ENCODE data around the gene HINT2.

HINT2 gene

GRCh38 chr9:35774907-35775635 is 39.8 kb downstream of the HINT2 start:
- DNase-seq (ENCODE audit: low read depth, low spot score): no peak

DNA sequence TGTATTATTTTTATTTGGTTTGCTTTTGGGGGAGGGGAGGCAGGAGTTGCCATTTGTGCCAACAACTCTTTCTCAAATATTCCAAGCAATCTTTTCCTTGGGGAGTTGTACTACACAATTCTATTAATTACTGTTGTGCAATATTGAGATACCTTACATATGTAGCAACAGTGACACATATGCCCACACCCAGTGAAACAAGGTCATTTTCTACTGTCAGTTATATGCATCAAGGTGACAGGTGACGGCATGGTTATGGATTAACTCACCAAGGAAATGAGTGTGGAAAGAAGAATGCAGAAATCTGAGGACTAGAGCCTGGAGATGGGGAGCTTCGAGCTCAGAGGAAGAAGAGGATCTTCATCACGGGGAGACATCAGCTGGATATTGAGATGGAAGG is 42.9 kb downstream of the HINT2 start:
- no peak for DNase-seq (ENCODE audit: low read depth, low spot score)

DNA sequence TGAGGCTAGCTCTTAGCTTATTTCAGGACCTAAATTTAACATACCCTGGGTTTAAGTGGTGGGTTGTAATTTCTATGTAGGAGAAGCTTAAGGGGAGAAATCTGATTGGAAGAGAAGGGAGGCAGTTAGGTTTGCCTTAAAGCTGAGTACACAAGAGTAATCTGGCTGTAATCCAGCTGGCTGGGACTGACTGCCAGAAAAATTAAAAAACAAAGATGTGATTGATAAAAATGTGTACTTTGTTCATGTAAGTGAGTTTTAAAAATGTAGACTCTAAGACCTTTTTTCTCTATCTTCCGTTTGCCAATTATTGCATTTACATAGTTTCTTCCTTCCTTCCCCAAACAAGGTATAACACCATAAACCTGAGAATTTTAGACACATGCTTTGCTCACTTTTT is 43.3 kb downstream of the HINT2 start:
- no peak for DNase-seq (ENCODE audit: low read depth, low spot score)

GRCh38 chr9:35771075-35771433 is 43.8 kb downstream of the HINT2 start:
- DNase-seq (ENCODE audit: low read depth, low spot score): no peak

DNA sequence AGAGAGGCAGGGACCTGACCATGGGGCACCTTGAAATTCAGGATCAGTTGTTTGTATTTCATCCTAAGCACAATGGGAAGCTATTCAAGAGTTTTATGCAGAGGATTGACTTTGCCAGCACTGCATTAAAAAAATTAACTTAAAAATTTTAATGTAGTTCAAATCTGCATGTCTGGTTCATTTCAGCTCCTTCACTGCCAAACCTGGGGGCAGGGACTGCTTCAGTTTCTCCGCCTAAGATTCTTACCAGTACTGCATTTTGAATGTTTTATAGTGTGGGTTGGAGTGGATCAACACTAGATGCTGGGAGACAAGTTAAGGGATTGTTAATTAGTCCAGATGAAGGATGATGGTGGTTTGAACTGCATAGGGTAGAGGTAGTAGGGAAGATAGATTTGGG is 45.1 kb downstream of the HINT2 start:
- no peak for DNase-seq (ENCODE audit: low read depth, low spot score)

DNA sequence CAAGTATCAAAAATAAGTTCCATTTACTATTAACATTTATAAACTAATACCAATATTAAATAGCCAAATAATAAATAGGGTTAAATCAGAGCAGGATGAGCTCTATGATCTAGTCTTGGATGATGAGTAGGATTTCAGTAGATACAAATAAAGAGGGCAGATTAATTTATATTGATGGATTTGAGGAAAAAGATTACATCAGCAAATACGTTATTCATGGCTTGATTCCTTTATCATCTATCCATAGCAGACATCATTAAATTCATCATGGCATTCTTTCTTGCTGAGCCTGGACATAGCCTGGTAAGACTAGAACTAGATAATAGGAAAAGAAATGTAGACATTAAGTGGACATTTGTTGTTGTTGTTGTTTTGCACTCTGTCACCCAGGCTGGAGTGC is 47.4 kb downstream of the HINT2 start:
- DNase-seq (ENCODE audit: low read depth, low spot score): no peak

DNA sequence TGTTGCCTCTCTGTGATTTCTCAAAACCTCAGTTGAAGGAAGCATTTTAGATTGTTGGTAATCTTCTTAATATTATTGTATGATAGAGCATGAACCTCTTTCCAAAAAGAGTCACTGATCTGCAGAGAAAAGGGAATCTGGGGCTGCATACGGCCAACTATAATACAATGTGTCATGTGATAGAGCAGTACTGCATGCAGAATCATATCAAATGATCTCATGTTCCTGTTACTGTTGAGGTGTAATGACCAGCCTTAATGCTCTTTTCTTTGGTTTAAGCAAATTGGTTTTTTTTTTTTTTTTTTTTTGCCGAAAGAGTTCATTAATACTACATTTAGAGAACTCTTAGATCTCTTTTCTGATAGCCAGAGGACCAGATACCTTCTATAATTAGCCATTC is 47.8 kb downstream of the HINT2 start:
- DNase-seq (ENCODE audit: low read depth, low spot score): no peak

DNA sequence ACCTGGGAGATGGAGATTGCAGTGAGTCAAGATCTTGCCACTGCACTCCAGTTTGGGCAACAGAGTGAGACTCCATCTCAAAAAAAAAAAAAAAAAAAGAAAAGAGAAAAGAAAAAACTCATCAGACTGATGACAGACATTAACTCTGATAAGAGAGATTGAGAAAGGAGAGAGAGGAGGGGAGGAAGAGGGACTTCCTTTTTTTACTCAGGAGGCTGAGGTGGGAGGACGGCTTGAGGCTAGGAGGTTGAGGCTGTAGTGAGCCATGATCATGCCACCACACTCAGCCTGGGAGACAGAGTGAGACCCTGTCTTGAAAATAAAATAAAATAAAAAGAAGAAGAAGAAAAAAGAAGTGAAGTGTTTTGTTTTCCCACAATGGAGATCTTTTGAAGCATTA is 51.0 kb downstream of the HINT2 start:
- no peak for DNase-seq (ENCODE audit: low read depth, low spot score)

DNA sequence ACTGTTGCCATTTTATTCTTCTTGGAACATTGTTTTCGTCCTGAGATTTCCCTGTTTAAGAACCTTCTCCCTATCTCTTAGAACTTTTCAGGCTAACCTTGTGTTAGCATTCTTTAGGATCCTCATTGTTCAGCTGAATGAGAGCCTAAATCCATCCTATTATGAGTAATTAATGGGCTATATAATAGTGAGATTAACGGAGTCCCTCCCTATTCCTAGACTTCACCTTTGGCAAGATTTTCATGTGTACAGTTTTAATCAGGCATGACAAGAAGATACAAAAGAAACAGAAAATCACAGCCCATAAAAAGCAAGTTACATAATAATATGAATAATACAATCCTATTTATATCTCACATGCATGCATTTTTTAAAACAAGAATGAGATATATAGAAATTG is 51.7 kb downstream of the HINT2 start:
- DNase-seq (ENCODE audit: low read depth, low spot score): no peak
